Activated T-helper 2 cell treated with anti-CD3 and anti-CD28 coated beads, Interferon-gamma antibody, Interleukin-2, Interleukin-4, amounts not matched to agents 10 μg/mL and 5 μg/mL and 100 μg/mL, durations not matched to agents 14 hours and 24 hours and 36 hours (primary cell): ENCODE data around the gene ZNF778. TPM values are rescaled to one million over a fixed set of nuclear protein-coding genes. Genes with fewer than 3 reads are reported as not detected.

Experiments
- DNase-seq: peaks from one replicate; pipeline ENCODE4 v3.0.0; 2021; ENCODE audit warnings: low spot score
- H3K27ac Mint-ChIP-seq: one replicate; pipeline ENCODE4 v1.8.0; 2021; ENCODE audit warnings: mixed read lengths
- H3K27me3 Mint-ChIP-seq: one replicate; pipeline ENCODE4 v1.8.0; 2021; ENCODE audit warnings: low read depth, mixed read lengths
- H3K36me3 Mint-ChIP-seq: one replicate; pipeline ENCODE4 v1.8.0; 2021; ENCODE audit warnings: low read depth, mixed read lengths
- H3K4me1 Mint-ChIP-seq: one replicate; pipeline ENCODE4 v1.8.0; 2021; ENCODE audit warnings: low read depth, mixed read lengths
- H3K4me3 Mint-ChIP-seq: one replicate; pipeline ENCODE4 v1.8.0; 2021; ENCODE audit warnings: low read depth, mild to moderate bottlenecking, moderate library complexity, mixed read lengths
- H3K9me3 Mint-ChIP-seq: one replicate; pipeline ENCODE4 v1.8.0; 2021; ENCODE audit warnings: mixed read lengths
- intact Hi-C: fragments of 100-400 bp; cut with micrococcal nuclease; formaldehyde crosslinking; loops from one replicate; pipeline ENCODE4 v1.15.1; 2023
- total RNA-seq: library from RNA; stranded (reverse); gene quantifications from 2 replicates; pipeline ENCODE4 v1.2.3, GENCODE V29; 2022

ZNF778 gene
- total RNA-seq, 1 donor from 2014 or later: 7.7 TPM

- Mint-ChIP-seq H3K27me3 (peaks cover 28% of the 10 kb centered on the region), H3K4me3 (peak overlapping the region; percentile 13), H3K9me3 (peaks cover 7% of the 10 kb centered on the region), H3K36me3 (peaks cover 6% of the 10 kb centered on the region), H3K4me1 (peaks cover 2% of the 10 kb centered on the region), H3K27ac (no peak overlapping the region)
- peak; percentile 77 for DNase-seq
- intact Hi-C loops: loop anchor here (1.0 kb wide), 1 partner anchor 8 kb away; no protein-coding TSS in a partner anchor
These were observed 15.8 kb upstream of the ZNF778 start for GRCh38 chr16:89201439-89202377.

- Mint-ChIP-seq H3K27ac (no peak overlapping the region), H3K27me3 (peaks cover 28% of the 10 kb centered on the region), H3K36me3 (peaks cover 6% of the 10 kb centered on the region), H3K4me3 (peak overlapping the region; percentile 13), H3K4me1 (peaks cover 2% of the 10 kb centered on the region), H3K9me3 (peaks cover 7% of the 10 kb centered on the region)
- no peak for DNase-seq
- intact Hi-C loops: no loop called here
These were observed 14.9 kb upstream of the ZNF778 start for GRCh38 chr16:89202422-89203215.

- intact Hi-C loops: no loop called here
- Mint-ChIP-seq H3K27ac (no peak overlapping the region), H3K4me1 (peaks cover 2% of the 10 kb centered on the region), H3K27me3 (peaks cover 19% of the 10 kb centered on the region), H3K4me3 (no peak overlapping the region), H3K9me3 (peaks cover 3% of the 10 kb centered on the region), H3K36me3 (peaks cover 2% of the 10 kb centered on the region)
- no peak for DNase-seq
These were observed 9.5 kb upstream of the ZNF778 start for GRCh38 chr16:89207993-89208392.

DNA sequence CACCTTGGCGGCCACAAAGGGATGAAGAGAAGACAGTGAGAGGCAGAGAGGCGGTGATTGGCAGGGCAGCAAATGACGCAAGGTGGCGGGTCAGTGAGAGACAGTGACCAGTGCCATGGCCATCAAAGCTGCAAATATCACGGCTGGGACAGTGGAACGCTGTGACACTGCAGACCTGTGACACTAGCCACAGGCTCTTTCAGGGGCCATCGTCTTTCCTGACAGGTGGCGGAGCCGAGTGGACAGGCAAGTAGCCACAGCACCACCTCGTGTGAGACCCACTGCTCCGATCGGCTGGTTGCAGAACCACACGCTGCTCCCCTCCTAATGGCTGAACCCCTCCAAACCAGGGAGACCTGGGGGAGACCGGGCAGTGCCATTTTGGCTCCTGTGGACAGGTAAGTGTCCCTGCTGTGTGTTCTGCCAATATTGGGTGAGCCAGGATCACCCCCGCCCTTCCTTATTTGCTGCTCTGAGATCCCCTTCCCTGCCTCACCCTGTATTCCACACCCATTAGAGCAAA lies 7.9 kb upstream of the ZNF778 start:
- H3K4me3 Mint-ChIP-seq: no peak overlapping the region
- no peaks in the 10 kb centered on the region for H3K36me3 Mint-ChIP-seq
- H3K27me3 Mint-ChIP-seq: peaks cover 6% of the 10 kb centered on the region
- no peaks in the 10 kb centered on the region for H3K9me3 Mint-ChIP-seq
- H3K4me1 Mint-ChIP-seq: no peaks in the 10 kb centered on the region
- no peak overlapping the region for H3K27ac Mint-ChIP-seq
- intact Hi-C loops: loop anchor here (10.0 kb wide), 1 partner anchor 95 kb away; no protein-coding TSS in a partner anchor
- DNase-seq: no peak

DNA sequence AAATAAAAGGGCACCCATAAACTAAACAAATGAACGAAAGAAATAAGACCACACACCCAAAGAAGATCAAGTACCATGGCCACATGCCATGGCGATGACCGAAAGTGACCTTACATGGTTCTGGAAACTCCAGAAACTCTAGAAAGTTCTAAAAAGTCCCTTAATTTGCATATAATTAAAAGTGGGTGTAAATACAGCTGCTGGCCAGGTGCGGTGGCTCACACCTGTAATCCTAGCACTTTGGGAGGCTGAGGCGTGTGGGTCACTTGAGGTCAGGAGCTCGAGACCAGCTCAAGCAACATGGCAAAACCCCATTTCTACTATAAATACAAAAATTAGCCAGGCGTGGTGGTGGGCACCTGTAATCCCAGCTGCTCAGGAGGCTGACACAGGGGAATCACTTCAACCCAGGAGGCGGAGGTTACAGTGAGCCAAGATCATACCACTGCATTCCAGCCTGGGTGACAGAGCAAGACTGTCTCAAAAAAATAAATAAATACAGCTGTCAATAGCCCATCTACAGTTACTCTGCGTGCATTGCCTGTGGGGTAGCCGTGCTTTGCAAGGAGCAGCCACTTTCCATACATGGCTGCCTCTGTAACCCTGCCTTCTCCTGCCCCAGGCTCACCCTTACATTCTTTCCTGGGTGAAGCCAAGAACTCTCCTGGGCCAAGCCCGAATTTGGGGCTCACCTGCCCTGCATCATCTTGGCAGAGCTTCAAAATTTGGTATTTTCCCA lies 7.2 kb upstream of the ZNF778 start:
- no peak overlapping the region for H3K4me3 Mint-ChIP-seq
- no peaks in the 10 kb centered on the region for H3K4me1 Mint-ChIP-seq
- no peak for DNase-seq
- peaks cover 6% of the 10 kb centered on the region for H3K27me3 Mint-ChIP-seq
- no peak overlapping the region for H3K27ac Mint-ChIP-seq
- no peaks in the 10 kb centered on the region for H3K36me3 Mint-ChIP-seq
- intact Hi-C loops: loop anchor here (10.0 kb wide), 1 partner anchor 96 kb away; no protein-coding TSS in a partner anchor
- H3K9me3 Mint-ChIP-seq: no peaks in the 10 kb centered on the region

GRCh38 chr16:89210904-89211515 lies 6.5 kb upstream of the ZNF778 start:
- no peaks in the 10 kb centered on the region for H3K36me3 Mint-ChIP-seq
- no peaks in the 10 kb centered on the region for H3K4me1 Mint-ChIP-seq
- no peak for DNase-seq
- H3K27ac Mint-ChIP-seq: no peak overlapping the region
- no peak overlapping the region for H3K4me3 Mint-ChIP-seq
- intact Hi-C loops: loop anchor here (10.0 kb wide), 1 partner anchor 96 kb away; no protein-coding TSS in a partner anchor
- H3K9me3 Mint-ChIP-seq: no peaks in the 10 kb centered on the region
- H3K27me3 Mint-ChIP-seq: peaks cover 6% of the 10 kb centered on the region

- peaks cover 2% of the 10 kb centered on the region for H3K36me3 Mint-ChIP-seq
- peak; percentile 74 for DNase-seq
- peak overlapping the region; percentile 14 for H3K27ac Mint-ChIP-seq
- intact Hi-C loops: loop anchor here (1.0 to 10.0 kb wide), 5 partner anchors 30 to 404 kb away; partner anchors contain the start of genes APRT and CDH15
- H3K27me3 Mint-ChIP-seq: no peaks in the 10 kb centered on the region
- peaks cover 13% of the 10 kb centered on the region for H3K4me1 Mint-ChIP-seq
- peak overlapping the region; percentile 88 for H3K4me3 Mint-ChIP-seq
- no peaks in the 10 kb centered on the region for H3K9me3 Mint-ChIP-seq
These were observed 977 bp upstream of the ZNF778 start for GRCh38 chr16:89216315-89217137.

DNA sequence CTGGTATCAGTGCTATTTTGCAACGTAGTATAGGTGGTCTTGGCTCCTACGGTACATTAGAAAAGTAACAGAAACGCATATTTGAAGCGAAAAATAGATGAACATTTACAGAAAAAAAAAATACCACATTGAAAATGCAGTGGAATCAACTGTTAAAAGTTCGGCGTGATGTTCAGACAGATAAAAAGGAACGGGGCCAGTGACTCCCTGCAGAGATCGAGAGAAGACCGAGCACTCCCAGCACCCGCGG lies 440 bp upstream of the ZNF778 start:
- intact Hi-C loops: loop anchor here (2.0 to 10.0 kb wide), 4 partner anchors 30 to 405 kb away; partner anchors contain the start of genes APRT and CDH15
- peak overlapping the region; percentile 88 for H3K4me3 Mint-ChIP-seq
- H3K36me3 Mint-ChIP-seq: peaks cover 5% of the 10 kb centered on the region
- peaks cover 13% of the 10 kb centered on the region for H3K4me1 Mint-ChIP-seq
- DNase-seq: no peak
- H3K9me3 Mint-ChIP-seq: no peaks in the 10 kb centered on the region
- H3K27me3 Mint-ChIP-seq: no peaks in the 10 kb centered on the region
- peak overlapping the region; percentile 14 for H3K27ac Mint-ChIP-seq

GRCh38 chr16:89219365-89219764 lies 1.9 kb downstream of the ZNF778 start:
- no peak overlapping the region for H3K27ac Mint-ChIP-seq
- H3K4me1 Mint-ChIP-seq: peaks cover 13% of the 10 kb centered on the region
- no peak for DNase-seq
- H3K27me3 Mint-ChIP-seq: no peaks in the 10 kb centered on the region
- intact Hi-C loops: loop anchor here (5.0 to 10.0 kb wide), 2 partner anchors 105 to 407 kb away; partner anchors contain the start of gene APRT
- H3K4me3 Mint-ChIP-seq: peak overlapping the region; percentile 74
- H3K36me3 Mint-ChIP-seq: peaks cover 18% of the 10 kb centered on the region
- no peaks in the 10 kb centered on the region for H3K9me3 Mint-ChIP-seq

- peaks cover 8% of the 10 kb centered on the region for H3K9me3 Mint-ChIP-seq
- H3K27me3 Mint-ChIP-seq: no peaks in the 10 kb centered on the region
- no peak overlapping the region for H3K27ac Mint-ChIP-seq
- no peak for DNase-seq
- no peak overlapping the region for H3K4me3 Mint-ChIP-seq
- H3K36me3 Mint-ChIP-seq: peaks cover 37% of the 10 kb centered on the region
- intact Hi-C loops: no loop called here
- peaks cover 9% of the 10 kb centered on the region for H3K4me1 Mint-ChIP-seq
These were observed 4.1 kb downstream of the ZNF778 start for GRCh38 chr16:89221604-89222003.

- Mint-ChIP-seq H3K9me3 (peaks cover 19% of the 10 kb centered on the region), H3K36me3 (peaks cover 50% of the 10 kb centered on the region), H3K27ac (no peak overlapping the region), H3K4me3 (no peak overlapping the region), H3K4me1 (peaks cover 4% of the 10 kb centered on the region), H3K27me3 (no peaks in the 10 kb centered on the region)
- intact Hi-C loops: no loop called here
- DNase-seq: no peak
These were observed 5.4 kb downstream of the ZNF778 start for GRCh38 chr16:89222931-89223330.
